Ovary (tissue), 3 donors: ENCODE measurements around the gene INPP5A.

Experiments used
- CTCF ChIP-seq, 3 donors: fragments of 450-650 bp in 2 of 3; fragments of 200-600 bp in 1 of 3; IDR thresholded peaks; one replicate each; pipeline versions ENCODE4 v1.5.1 to v1.8.0; 2016 to 2022; ENCODE audit warnings: antibody characterized with exemption in 3 of 3, mild to moderate bottlenecking in 1 of 3
- EP300 ChIP-seq: sonication (generic); formaldehyde crosslinking; IDR thresholded peaks from one replicate; pipeline ENCODE4 v1.6.1; 2017; ENCODE audit warnings: antibody characterized with exemption
- POLR2A ChIP-seq: fragments of 450-650 bp; IDR thresholded peaks from one replicate; pipeline ENCODE4 v1.6.1; 2017; ENCODE audit warnings: antibody characterized with exemption, mild to moderate bottlenecking, moderate library complexity
- donor health status: DM: no; HTN: no; CAD: no.

GRCh38 chr10:132685921-132686680, 148.5 kb downstream of the INPP5A start:
- TF ChIP-seq POLR2A (no peak), CTCF (IDR thresholded peaks at IDR 0.05) (no peak), EP300 (no peak)
